IMR-90 (cell line): ENCODE results near the gene LYPD6. TPM values are rescaled to one million over a fixed set of nuclear protein-coding genes. Genes with fewer than 3 reads are reported as not detected.

ENCODE experiments used
- ATAC-seq: fragments of 200-7000 bp; cut with Tn5 transposase; 2 replicates; pipeline ENCODE4 v1.9.1; 2020; ENCODE audit warnings: low read depth, mild to moderate bottlenecking, moderate library complexity
- BruUV-seq: library from RNA; stranded (reverse); fragments of 400-500 nt; replicated peaks from 2 replicates; lab custom pipeline; 2021; lab: Mats Ljungman, UMichigan
- CTCF ChIA-PET: fragments of 300-600 bp; formaldehyde crosslinking; extraction: SDS; loops from one replicate; lab custom pipeline; 2021; ENCODE audit warnings: antibody characterized with exemption; lab: Yijun Ruan, JAX
- POLR2A ChIA-PET: fragments of 300-600 bp; sonication (Branson Sonifier 250); formaldehyde crosslinking; loops from one replicate; lab custom pipeline; 2022; ENCODE audit warnings: antibody characterized with exemption; ENCODE audit not compliant: unreplicated experiment; lab: Charles Lee
- DNase-seq: peaks from one replicate; pipeline ENCODE4 v3.0.0; 2013
- H2AFZ ChIP-seq: replicated peaks from 2 replicates; pipeline ENCODE3; 2013; ENCODE audit warnings: low read length, mild to moderate bottlenecking; ENCODE audit not compliant: poor library complexity
- H2AK5ac ChIP-seq: 2 replicates; pipeline ENCODE4 v1.6.1; 2013; ENCODE audit warnings: low read depth, low read length, inconsistent platforms
- H2AK9ac ChIP-seq: replicated peaks from 2 replicates; pipeline ENCODE3; 2013; ENCODE audit warnings: mild to moderate bottlenecking, low read depth, low read length, moderate library complexity; ENCODE audit not compliant: poor library complexity
- H2BK120ac ChIP-seq: 2 replicates; pipeline ENCODE4 v1.6.1; 2013; ENCODE audit warnings: low read depth, low read length, inconsistent platforms
- H2BK15ac ChIP-seq: 3 replicates; pipeline ENCODE4 v1.6.1; 2013; ENCODE audit warnings: low read depth, low read length, inconsistent platforms
- H2BK20ac ChIP-seq: 2 replicates; pipeline ENCODE4 v1.6.1; 2013; ENCODE audit warnings: low read depth, mild to moderate bottlenecking, inconsistent platforms, low read length, moderate library complexity
- H2BK5ac ChIP-seq: 2 replicates; pipeline ENCODE4 v1.6.1; 2013; ENCODE audit warnings: mild to moderate bottlenecking, low read depth, low read length, inconsistent platforms; ENCODE audit not compliant: poor library complexity, severe bottlenecking
- H3K14ac ChIP-seq: replicated peaks from 2 replicates; pipeline ENCODE4 v1.6.1; 2013; ENCODE audit warnings: low read depth, low read length, inconsistent platforms
- H3K18ac ChIP-seq: 2 replicates; pipeline ENCODE4 v1.6.1; 2013; ENCODE audit warnings: low read depth, low read length, control low read depth
- H3K23ac ChIP-seq: 2 replicates; pipeline ENCODE4 v1.6.1; 2013; ENCODE audit warnings: low read depth, low read length, inconsistent platforms
- H3K27ac ChIP-seq: 2 replicates; pipeline ENCODE4 v1.5.1; 2013; ENCODE audit warnings: mild to moderate bottlenecking, control low read depth, low read length; ENCODE audit not compliant: insufficient read depth
- H3K27me3 ChIP-seq: 2 replicates; pipeline ENCODE4 v1.6.1; 2013; ENCODE audit warnings: low read length; ENCODE audit not compliant: control insufficient read depth, insufficient read depth
- H3K36me3 ChIP-seq: 2 replicates; pipeline ENCODE4 v1.6.1; 2013; ENCODE audit warnings: low read length, mixed read lengths; ENCODE audit not compliant: control insufficient read depth, insufficient read depth
- H3K4ac ChIP-seq: 2 replicates; pipeline ENCODE4 v1.6.1; 2013; ENCODE audit warnings: low read depth, low read length, inconsistent platforms
- H3K4me1 ChIP-seq: 2 replicates; pipeline ENCODE4 v1.6.1; 2013; ENCODE audit warnings: low read length, mixed read lengths; ENCODE audit not compliant: control insufficient read depth, insufficient read depth
- H3K4me2 ChIP-seq: 2 replicates; pipeline ENCODE4 v1.6.1; 2013; ENCODE audit warnings: low read depth, mild to moderate bottlenecking, control low read depth, low read length, moderate library complexity
- H3K4me3 ChIP-seq: 2 replicates; pipeline ENCODE4 v1.5.1; 2013; ENCODE audit warnings: low read depth, mild to moderate bottlenecking, control low read depth, low read length, moderate library complexity; ENCODE audit not compliant: insufficient read depth
- H3K56ac ChIP-seq: 2 replicates; pipeline ENCODE4 v1.6.1; 2013; ENCODE audit warnings: low read length, inconsistent platforms; ENCODE audit not compliant: insufficient read depth; ENCODE audit errors: extremely low read depth
- H3K79me1 ChIP-seq, 2 experiments: 2 replicates each; pipeline ENCODE4 v1.6.1; 2013; ENCODE audit warnings: low read length in 2 of 2, inconsistent platforms in 1 of 2, low read depth in 1 of 2
- H3K9ac ChIP-seq: 2 replicates; pipeline ENCODE4 v1.6.1; 2013; ENCODE audit warnings: low read depth, low read length, control low read depth
- H3K9me1 ChIP-seq: 2 replicates; pipeline ENCODE4 v1.6.1; 2013; ENCODE audit warnings: low read length, inconsistent platforms; ENCODE audit not compliant: insufficient read depth
- H3K9me3 ChIP-seq: 2 replicates; pipeline ENCODE4 v1.6.1; 2013; ENCODE audit warnings: low read length; ENCODE audit not compliant: control insufficient read depth, insufficient read depth
- H4K20me1 ChIP-seq: 2 replicates; pipeline ENCODE4 v1.6.1; 2013; ENCODE audit warnings: low read length, inconsistent platforms; ENCODE audit not compliant: insufficient read depth
- H4K5ac ChIP-seq: 2 replicates; pipeline ENCODE4 v1.6.1; 2013; ENCODE audit warnings: mild to moderate bottlenecking, low read depth, low read length, control low read depth
- H4K8ac ChIP-seq, 2 experiments: 2 replicates each; pipeline ENCODE4 v1.6.1; 2013; ENCODE audit warnings: low read depth in 2 of 2, low read length in 2 of 2, control low read depth in 1 of 2, inconsistent platforms in 1 of 2
- H4K91ac ChIP-seq: 2 replicates; pipeline ENCODE4 v1.6.1; 2013; ENCODE audit warnings: low read depth, low read length, inconsistent platforms; ENCODE audit not compliant: insufficient read depth
- BHLHE40 ChIP-seq: fragments of 150-350 bp; IDR thresholded peaks from 2 replicates; pipeline ENCODE4 v1.6.1; 2016; ENCODE audit warnings: mild to moderate bottlenecking, low read depth, low read length
- CEBPB ChIP-seq: IDR thresholded peaks from 2 replicates; pipeline ENCODE4 v1.6.1; 2012; ENCODE audit warnings: low read depth, low read length, improper control_type of control experiment
- CHD1 ChIP-seq: IDR thresholded peaks from 2 replicates; pipeline ENCODE4 v1.6.1; 2012; ENCODE audit warnings: low read depth, low read length, improper control_type of control experiment
- CTCF ChIP-seq: conservative IDR thresholded peaks from 2 replicates; pipeline ENCODE4 v1.5.1; 2012; ENCODE audit warnings: mild to moderate bottlenecking, low read depth, low read length, improper control_type of control experiment
- ELK1 ChIP-seq: fragments of 150-350 bp; IDR thresholded peaks from 2 replicates; pipeline ENCODE4 v1.6.1; 2016; ENCODE audit warnings: low read depth, mild to moderate bottlenecking, low read length, moderate library complexity, borderline replicate concordance
- MAFK ChIP-seq: IDR thresholded peaks from 2 replicates; pipeline ENCODE4 v1.6.1; 2012; ENCODE audit warnings: low read depth, low read length, improper control_type of control experiment
- MXI1 ChIP-seq: IDR thresholded peaks from 2 replicates; pipeline ENCODE4 v1.6.1; 2012; ENCODE audit warnings: low read depth, mild to moderate bottlenecking, low read length, moderate library complexity, borderline replicate concordance
- POLR2A ChIP-seq: IDR thresholded peaks from 2 replicates; pipeline ENCODE4 v1.6.1; 2012; ENCODE audit warnings: mild to moderate bottlenecking, low read depth, low read length
- SMC3 ChIP-seq: fragments of 150-350 bp; IDR thresholded peaks from 2 replicates; pipeline ENCODE4 v1.6.1; 2016; ENCODE audit warnings: low read depth, mild to moderate bottlenecking, antibody characterized with exemption, low read length, moderate library complexity
- WGBS, 2 experiments: methylation state at CpG; one replicate each; pipeline versions ENCODE4 v1.1.5 to v1.1.7; 2013; ENCODE audit warnings: missing lambda C conversion rate in 2 of 2; ENCODE audit not compliant: insufficient read length in 1 of 2; ENCODE audit errors: extremely low coverage in 2 of 2; 5-methylcytosine and 5-hydroxymethylcytosine counted together
- dilution Hi-C: fragments of 300-500 bp; cut with HindIII; formaldehyde crosslinking; loops from one replicate; pipeline ENCODE4 v1.14.3; 2018; ENCODE audit warnings: low sequenced_read_pairs; ENCODE audit not compliant: unreplicated experiment
- in situ Hi-C: fragments of 300-500 bp; cut with MboI; formaldehyde crosslinking; loops from 3 replicates; pipeline ENCODE4 v1.14.3; 2019; ENCODE audit warnings: low sequenced_read_pairs, inconsistent platforms, mixed read lengths
- intact Hi-C: fragments of 100-400 bp; cut with micrococcal nuclease; formaldehyde crosslinking; loops from 2 replicates; pipeline ENCODE4 v1.10.0; 2022
- polyA plus RNA-seq, 3 experiments: library from polyadenylated mRNA; depleted of rRNA; stranded (reverse); fragments of >200 nt; gene quantifications; 2 replicates each; pipeline ENCODE4 v1.2.3, GENCODE V29; 2012; ENCODE audit warnings: low replicate concordance in 1 of 3
- total RNA-seq: library from RNA; depleted of rRNA; stranded (reverse); fragments of >200 nt; gene quantifications from 2 replicates; pipeline ENCODE4 v1.2.3, GENCODE V29; 2012

Gene LYPD6
- total and polyA plus RNA-seq, 2 of the 4 experiments (the other 2 are of a cell fraction) = 0.87 to 0.90 TPM

GRCh38 chr2:149418065-149418464 is 87.7 kb downstream of the LYPD6 start:
- H2AFZ ChIP-seq = no peak overlapping the region
- intact Hi-C loops (loop anchor here (5.0 kb wide), 1 partner anchor 1171 kb away; no protein-coding TSS in a partner anchor), in situ Hi-C loops (no loop called here), dilution Hi-C loops (no loop called here)
- H3K79me1 ChIP-seq = no peaks in the 10 kb centered on the region
- H2AK9ac ChIP-seq = no peak overlapping the region
- no peak overlapping the region for H2BK15ac ChIP-seq
- H4K5ac ChIP-seq = no peak overlapping the region
- no peak overlapping the region for H2AK5ac ChIP-seq
- no peak overlapping the region for H3K9ac ChIP-seq
- H3K4me1 ChIP-seq = peaks cover 2% of the 10 kb centered on the region; the same call in 1 of the 2 replicates
- H3K9me1 ChIP-seq = peaks cover 3% of the 10 kb centered on the region
- H3K18ac ChIP-seq = no peak overlapping the region
- H3K56ac ChIP-seq = no peak overlapping the region
- WGBS, 2 experiments = no CpG with 5 or more reads among the region's 5 CpGs
- H3K9me3 ChIP-seq = no peaks in the 10 kb centered on the region
- ChIA-PET POLR2A (no interaction called here), CTCF (no interaction called here)
- H4K8ac ChIP-seq = no peak overlapping the region
- DNase-seq (no peak), ATAC-seq (no peak)
- no peak overlapping the region for H3K4me3 ChIP-seq
- H4K91ac ChIP-seq = no peak overlapping the region
- TF ChIP-seq ELK1 (no peak), CTCF (no peak), POLR2A (no peak), CHD1 (no peak), BHLHE40 (no peak), MXI1 (no peak), SMC3 (no peak), CEBPB (no peak), MAFK (no peak)
- no peak overlapping the region for H3K27ac ChIP-seq
- H4K20me1 ChIP-seq = no peaks in the 10 kb centered on the region
- H2BK120ac ChIP-seq = no peak overlapping the region
- no peak overlapping the region for H3K14ac ChIP-seq
- no peak overlapping the region for H3K4ac ChIP-seq
- BruUV-seq = no TSS peak
- H3K4me2 ChIP-seq = no peak overlapping the region
- H3K36me3 ChIP-seq = no peaks in the 10 kb centered on the region
- no peak overlapping the region for H2BK20ac ChIP-seq
- no peaks in the 10 kb centered on the region for H3K27me3 ChIP-seq
- no peak overlapping the region for H3K23ac ChIP-seq
- no peak overlapping the region for H2BK5ac ChIP-seq
